Transverse colon (tissue), 4 donors: ENCODE results near the gene EEIG1. TPM values are rescaled to one million over a fixed set of nuclear protein-coding genes. Genes with fewer than 3 reads are reported as not detected.

Source experiments
- DNase-seq: peaks from one replicate; pipeline ENCODE4 v3.0.0-alpha.2; 2019
- H3K27ac ChIP-seq, 4 donors: fragments of 200-600 bp; sonication (generic); 2 replicates each; pipeline ENCODE4 v1.5.1; 2016 to 2018; ENCODE audit warnings: inconsistent platforms in 4 of 4
- H3K27me3 ChIP-seq: fragments of 200-600 bp; sonication (generic); 2 replicates; pipeline ENCODE4 v1.5.1; 2017; ENCODE audit warnings: inconsistent platforms
- H3K36me3 ChIP-seq, 4 donors: fragments of 200-600 bp; sonication (generic); 2 replicates each; pipeline ENCODE4 v1.5.1; 2017 to 2019; ENCODE audit warnings: inconsistent platforms in 4 of 4
- H3K4me1 ChIP-seq, 4 donors: fragments of 200-600 bp; sonication (generic); 2 replicates each; pipeline ENCODE4 v1.5.1; 2017 to 2020; ENCODE audit warnings: inconsistent platforms in 4 of 4
- H3K4me3 ChIP-seq, 4 donors: fragments of 200-600 bp; sonication (generic); 1 replicate in 1 of 4; 2 replicates in 3 of 4; pipeline versions ENCODE4 v1.5.1 to v1.6.1; 2017 to 2019; ENCODE audit warnings: inconsistent platforms in 4 of 4
- H3K9me3 ChIP-seq, 2 donors: fragments of 200-600 bp; sonication (generic); 2 replicates each; pipeline ENCODE4 v1.5.1; 2017 to 2019; ENCODE audit warnings: inconsistent platforms in 2 of 2
- CTCF ChIP-seq, 5 experiments: fragments of 200-600 bp in 3 of 5; fragments of 450-650 bp in 2 of 5; sonication (generic) in 3 of 5; IDR thresholded peaks; 1 replicate in 2 of 5; 2 replicates in 3 of 5; pipeline ENCODE4 v1.5.1; 2016 to 2017; ENCODE audit warnings: antibody characterized with exemption in 5 of 5, inconsistent platforms in 3 of 5, mild to moderate bottlenecking in 2 of 5, moderate library complexity in 1 of 5
- EP300 ChIP-seq: sonication (generic); formaldehyde crosslinking; IDR thresholded peaks from one replicate; pipeline ENCODE4 v1.6.1; 2017; ENCODE audit warnings: antibody characterized with exemption, low read depth
- POLR2A ChIP-seq: fragments of 450-650 bp; IDR thresholded peaks from one replicate; pipeline ENCODE4 v1.6.1; 2016; ENCODE audit warnings: antibody characterized with exemption, mild to moderate bottlenecking, moderate library complexity
- POLR2AphosphoS5 ChIP-seq, 3 donors: sonication (generic); formaldehyde crosslinking; IDR thresholded peaks; one replicate each; pipeline ENCODE4 v1.6.1; 2016; ENCODE audit warnings: antibody characterized with exemption in 3 of 3
- WGBS, 2 donors: methylation state at CpG; one replicate each; pipeline ENCODE4 v1.1.5; 2018; ENCODE audit warnings: low coverage in 1 of 2; 5-methylcytosine and 5-hydroxymethylcytosine counted together
- in situ Hi-C, 4 donors: fragments of 200-750 bp; cut with MboI; loops; one replicate each; pipeline versions ENCODE4 v1.15.0 to v1.15.1; 2017; ENCODE audit warnings: low sequenced_read_pairs in 3 of 4, low pct_ligation_motif_present in 1 of 4, low pct_unique_long_range_greater_than_20kb in 1 of 4
- intact Hi-C: fragments of 100-400 bp; cut with DNase I; formaldehyde crosslinking; loops from one replicate; pipeline ENCODE4 v1.15.1; 2023; ENCODE audit warnings: low total_unique reads
- total RNA-seq, 4 donors: library from RNA; depleted of rRNA; stranded (reverse); fragments of >200 nt; gene quantifications; one replicate each; pipeline ENCODE4 v1.1.0, GENCODE V29; 2016

The EEIG1 gene
- total RNA-seq, 4 donors from 2014 or later: 77.0 to 230 (median 96.7) TPM

DNA sequence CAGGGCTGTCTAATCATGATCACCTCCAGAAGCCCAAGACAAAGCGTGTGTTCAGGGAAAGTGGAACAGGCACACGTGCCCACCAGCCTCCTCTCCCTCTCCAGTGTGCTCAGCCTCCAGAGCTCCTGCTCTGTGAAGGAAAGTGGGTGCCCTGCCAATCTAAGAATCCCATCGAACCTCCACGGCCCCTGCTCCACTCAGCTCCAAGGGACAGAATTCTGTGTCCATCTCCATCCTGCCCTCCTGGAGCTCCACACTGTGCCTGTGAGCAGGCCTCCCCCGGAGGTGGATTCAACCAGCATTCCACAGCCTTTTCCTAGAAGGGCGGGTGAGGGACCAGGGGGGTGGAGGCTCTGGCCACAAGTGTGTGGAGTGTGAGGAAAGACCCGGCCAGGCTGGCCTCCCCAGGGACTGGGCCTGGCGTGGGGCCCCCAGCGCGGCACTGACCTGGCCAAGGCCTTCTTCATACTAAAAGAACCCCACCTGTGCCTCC lies 6.0 kb downstream of the EEIG1 start:
- in situ Hi-C loops: loop anchor here in 1 of 4 donors (25.0 kb wide), 1 partner anchor 137 kb away; no protein-coding TSS in a partner anchor
- DNase-seq: no peak
- TF ChIP-seq EP300 (no peak), POLR2A (no peak), CTCF (IDR thresholded peaks at IDR 0.05) (no peak), POLR2AphosphoS5 (IDR thresholded peaks at IDR 0.05) (peak in 2 of 3 donors; percentile 7 to 33)
- Histone ChIP-seq H3K4me1 (peaks cover 73 to 93% (median 91%) of the 10 kb centered on the region in 4 donors), H3K27me3 (no peaks in the 10 kb centered on the region), H3K36me3 (no peaks in the 10 kb centered on the region), H3K4me3 (peak overlapping the region in 1 of 4 donors; percentile 91), H3K27ac (peak overlapping the region; percentile 94 to 98 (median 98)), H3K9me3 (no peaks in the 10 kb centered on the region)
- intact Hi-C loops: no loop called here
- WGBS, 2 donors: 49% methylated on average over 7 of the region's 10 CpGs; no CpG with 5 or more reads in 1 of the 2 donors

- Histone ChIP-seq H3K4me1 (peaks cover 79 to 99% (median 98%) of the 10 kb centered on the region in 4 donors), H3K27me3 (no peaks in the 10 kb centered on the region), H3K27ac (peak overlapping the region; percentile 94 to 98 (median 98)), H3K9me3 (no peaks in the 10 kb centered on the region), H3K36me3 (no peaks in the 10 kb centered on the region), H3K4me3 (peak overlapping the region in 1 of 4 donors; percentile 2)
- in situ Hi-C loops: loop anchor here in 1 of 4 donors (25.0 kb wide), 1 partner anchor 138 kb away; no protein-coding TSS in a partner anchor
- intact Hi-C loops: no loop called here
- TF ChIP-seq POLR2A (no peak), POLR2AphosphoS5 (IDR thresholded peaks at IDR 0.05) (no peak), CTCF (IDR thresholded peaks at IDR 0.05) (peak in 1 of 5 experiments; percentile 7)
- 61% methylated on average over 12 of the region's 12 CpGs; no CpG with 5 or more reads in 1 of the 2 donors for WGBS, 2 donors
- no peak for DNase-seq
Measured at GRCh38 chr9:127974001-127974768, 6.6 kb downstream of the EEIG1 start.

GRCh38 chr9:127973169-127974000 lies 7.4 kb downstream of the EEIG1 start:
- Histone ChIP-seq H3K4me1 (peaks cover 87 to 100% (median 100%) of the 10 kb centered on the region in 4 donors), H3K27ac (peak overlapping the region; percentile 94 to 98 (median 98)), H3K9me3 (no peaks in the 10 kb centered on the region), H3K27me3 (no peaks in the 10 kb centered on the region), H3K36me3 (no peaks in the 10 kb centered on the region), H3K4me3 (no peak overlapping the region)
- peak; percentile 26 for DNase-seq
- in situ Hi-C loops: loop anchor here in 1 of 4 donors (25.0 kb wide), 1 partner anchor 139 kb away; no protein-coding TSS in a partner anchor
- TF ChIP-seq POLR2AphosphoS5 (IDR thresholded peaks at IDR 0.05) (peak in 2 of 3 donors; percentile 28 to 32), CTCF (IDR thresholded peaks at IDR 0.05) (peak in 2 of 5 experiments; percentile 22 to 32), POLR2A (no peak)
- 54% methylated on average over 14 of the region's 17 CpGs; no CpG with 5 or more reads in 1 of the 2 donors for WGBS, 2 donors
- intact Hi-C loops: no loop called here
